Spinal cord (tissue), 10 donors: ENCODE results near the gene NAA80. TPM values are rescaled to one million over a fixed set of nuclear protein-coding genes. Genes with fewer than 3 reads are reported as not detected.
"Not testable (repeated sequence)": the region's sequence is repeated elsewhere in the genome, so short reads cannot be mapped to it uniquely, and the experiment has no call there.

ENCODE experiments used
- DNase-seq, 6 donors: peaks; one replicate each; pipeline versions ENCODE4 v3.0.0 to v3.0.0-alpha.2; 2013 to 2015; ENCODE audit warnings: low spot score in 6 of 6, low read depth in 4 of 6
- H3K27ac ChIP-seq: one replicate; pipeline ENCODE4 v1.5.1; 2013; ENCODE audit warnings: low read depth, low read length, control low read depth
- H3K27me3 ChIP-seq: one replicate; pipeline ENCODE4 v1.6.1; 2013; ENCODE audit warnings: low read length; ENCODE audit not compliant: control insufficient read depth, insufficient read depth
- H3K36me3 ChIP-seq: one replicate; pipeline ENCODE4 v1.6.1; 2013; ENCODE audit warnings: low read length; ENCODE audit not compliant: control insufficient read depth, insufficient read depth
- H3K4me1 ChIP-seq: one replicate; pipeline ENCODE4 v1.6.1; 2013; ENCODE audit warnings: low read length; ENCODE audit not compliant: control insufficient read depth, insufficient read depth
- H3K4me3 ChIP-seq: one replicate; pipeline ENCODE4 v1.5.1; 2013; ENCODE audit warnings: low read depth, low read length, control low read depth
- H3K9me3 ChIP-seq: one replicate; pipeline ENCODE4 v1.6.1; 2013; ENCODE audit warnings: low read length; ENCODE audit not compliant: control insufficient read depth, insufficient read depth
- WGBS: methylation state at CpG from one replicate; pipeline ENCODE4 v1.1.5; 2013; ENCODE audit warnings: missing lambda C conversion rate; ENCODE audit not compliant: insufficient coverage; 5-methylcytosine and 5-hydroxymethylcytosine counted together
- polyA plus RNA-seq, 2 donors: library from polyadenylated mRNA; unstranded; fragments of 120-200 nt; gene quantifications; one replicate each; pipeline ENCODE4 v1.2.1, GENCODE V29; 2013; ENCODE audit not compliant: insufficient read length in 2 of 2
- total RNA-seq, 2 donors: library from RNA; depleted of rRNA in 1 of 2; stranded (reverse); fragments of 120-200 nt in 1 of 2; fragments of >200 nt in 1 of 2; gene quantifications; one replicate each; pipeline versions ENCODE4 v1.2.3 to v1.2.4, GENCODE V29; 2013 to 2014
- donor health status: healthy.

The NAA80 gene
- total and polyA plus RNA-seq, 4 donors, result 4.6 to 24.4 (median 13.5) TPM

DNA sequence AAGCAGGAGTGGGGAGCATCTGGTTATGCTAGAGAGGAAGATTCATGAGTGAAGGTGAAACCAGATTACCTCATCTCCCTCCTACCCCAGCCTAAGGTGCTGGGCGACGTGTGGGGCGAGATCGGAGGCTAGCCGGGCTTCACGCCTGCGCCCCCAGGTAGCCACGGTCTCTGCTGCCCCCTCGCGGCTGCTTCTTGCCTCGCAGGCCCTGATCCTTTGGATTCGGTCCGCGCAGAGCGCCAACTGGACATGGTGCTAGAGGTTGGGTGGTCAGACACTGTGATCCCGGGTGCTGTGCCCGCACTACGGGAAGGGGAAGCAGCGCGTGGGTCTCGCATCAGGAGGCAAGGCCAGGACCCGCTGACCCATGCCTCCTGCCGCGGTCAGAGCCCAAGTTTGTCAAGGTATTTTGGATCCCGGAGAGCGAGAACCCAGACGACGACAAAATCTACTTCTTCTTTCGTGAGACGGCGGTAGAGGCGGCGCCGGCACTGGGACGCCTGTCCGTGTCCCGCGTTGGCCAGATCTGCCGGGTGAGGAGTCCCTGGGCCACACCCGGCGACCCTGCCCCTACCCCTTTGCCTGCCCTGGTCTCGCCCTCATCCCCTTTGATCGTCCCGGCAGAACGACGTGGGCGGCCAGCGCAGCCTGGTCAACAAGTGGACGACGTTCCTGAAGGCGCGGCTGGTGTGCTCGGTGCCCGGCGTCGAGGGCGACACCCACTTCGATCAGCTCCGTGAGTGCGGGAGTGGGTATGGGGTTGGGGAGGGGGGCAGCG, 26.1 kb downstream of the NAA80 start:
- peak overlapping the region; percentile 42 for H3K4me3 ChIP-seq
- peaks cover 43% of the 10 kb centered on the region for H3K27me3 ChIP-seq
- peaks cover 34% of the 10 kb centered on the region for H3K36me3 ChIP-seq
- peaks cover 68% of the 10 kb centered on the region for H3K4me1 ChIP-seq
- 6% methylated on average over 59 of the region's 61 CpGs for WGBS
- no peaks in the 10 kb centered on the region for H3K9me3 ChIP-seq
- DNase-seq, result peak in 5 of 6 donors; percentile 63 to 92 (median 71)
- H3K27ac ChIP-seq, result peak overlapping the region; percentile 64

DNA sequence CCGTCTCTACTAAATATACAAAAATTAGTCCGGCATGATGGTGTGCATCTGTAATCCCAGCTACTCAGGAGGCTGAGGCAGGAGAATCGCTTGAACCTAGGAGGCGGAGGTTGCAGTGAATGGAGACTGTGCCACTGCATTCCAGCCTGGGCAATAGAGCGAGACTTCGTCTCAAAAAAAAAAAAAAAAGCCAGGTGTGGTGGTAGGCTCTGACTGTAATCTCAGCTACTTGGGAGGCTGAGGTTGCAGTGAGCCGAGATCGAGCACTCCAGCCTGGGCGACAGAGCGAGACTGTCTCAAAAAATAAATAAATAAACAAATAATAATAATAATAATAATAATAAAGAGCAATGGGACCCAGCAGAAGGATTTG, 26.7 kb downstream of the NAA80 start:
- peaks cover 74% of the 10 kb centered on the region for H3K4me1 ChIP-seq
- H3K36me3 ChIP-seq, result peaks cover 34% of the 10 kb centered on the region
- DNase-seq, H3K9me3 ChIP-seq, H3K4me3 ChIP-seq, H3K27ac ChIP-seq: not testable (repeated sequence)
- WGBS, result 89% methylated on average over 4 of the region's 10 CpGs
- H3K27me3 ChIP-seq, result peaks cover 43% of the 10 kb centered on the region

DNA sequence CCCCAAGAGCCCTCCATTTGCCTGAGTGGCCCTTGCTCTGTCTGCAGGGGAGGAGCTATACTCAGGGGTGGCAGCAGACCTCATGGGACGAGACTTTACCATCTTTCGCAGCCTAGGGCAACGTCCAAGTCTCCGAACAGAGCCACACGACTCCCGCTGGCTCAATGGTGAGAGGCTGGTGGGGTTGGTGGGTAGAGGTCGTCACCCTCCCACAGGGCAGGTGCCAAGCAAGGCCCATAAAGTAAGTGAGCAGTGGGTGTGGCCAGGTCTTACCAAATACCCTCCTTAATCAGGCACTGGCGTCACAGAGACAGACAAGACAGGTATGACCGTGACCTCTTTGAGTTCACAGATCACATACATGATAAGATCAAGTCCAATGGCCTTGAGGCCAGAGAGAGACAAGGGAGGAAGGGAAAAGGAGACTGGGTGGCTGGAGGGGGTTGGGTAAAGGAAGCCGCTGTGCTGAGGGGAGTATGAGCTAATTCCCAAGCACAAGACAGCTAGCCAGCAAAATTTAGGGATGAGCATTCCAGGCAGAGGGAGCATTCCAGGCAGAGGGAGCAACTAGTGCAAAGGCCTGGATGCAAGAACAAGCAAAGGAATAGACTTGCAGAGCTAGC, 27.8 kb downstream of the NAA80 start:
- WGBS, result 87% methylated on average over 7 of the region's 10 CpGs
- Histone ChIP-seq H3K27ac (no peak overlapping the region), H3K36me3 (peaks cover 29% of the 10 kb centered on the region), H3K4me3 (peak overlapping the region; percentile 56), H3K27me3 (peaks cover 35% of the 10 kb centered on the region), H3K9me3 (no peaks in the 10 kb centered on the region), H3K4me1 (peaks cover 82% of the 10 kb centered on the region)
- no peak for DNase-seq

DNA sequence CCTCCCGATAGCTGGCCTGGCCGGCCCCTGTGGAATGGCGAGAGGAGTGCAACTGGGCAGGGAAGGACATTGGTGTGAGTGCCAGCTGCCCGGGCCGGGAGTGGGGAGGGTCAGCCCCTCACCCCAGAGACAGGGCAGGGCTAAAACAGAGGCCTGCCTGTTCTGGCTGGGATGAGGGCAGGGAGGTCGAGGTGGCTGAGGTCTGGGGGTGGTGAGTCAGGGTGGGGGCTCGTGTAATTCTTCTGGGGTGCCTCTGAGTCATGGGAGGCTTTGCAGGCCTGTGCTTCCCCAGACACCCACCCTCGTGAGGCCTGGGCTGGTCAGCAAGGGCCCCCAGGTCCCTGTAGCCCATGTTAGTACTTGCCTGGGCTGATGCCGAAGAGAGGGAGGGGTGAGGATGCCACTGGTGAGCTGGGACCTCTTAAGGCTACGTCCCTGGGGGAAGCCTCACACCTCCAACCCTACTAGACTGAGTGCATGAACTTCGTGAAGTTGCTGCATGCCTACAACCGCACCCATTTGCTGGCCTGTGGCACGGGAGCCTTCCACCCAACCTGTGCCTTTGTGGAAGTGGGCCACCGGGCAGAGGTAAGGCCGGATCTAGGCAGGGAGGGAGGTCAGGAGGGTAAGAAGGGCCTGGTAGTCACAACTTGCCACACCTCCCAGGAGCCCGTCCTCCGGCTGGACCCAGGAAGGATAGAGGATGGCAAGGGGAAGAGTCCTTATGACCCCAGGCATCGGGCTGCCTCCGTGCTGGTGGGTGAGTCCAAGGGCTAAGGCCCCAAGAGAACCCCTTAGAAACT, 28.6 kb downstream of the NAA80 start:
- no peaks in the 10 kb centered on the region for H3K9me3 ChIP-seq
- peak overlapping the region; percentile 56 for H3K4me3 ChIP-seq
- 78% methylated on average over 10 of the region's 19 CpGs for WGBS
- H3K27ac ChIP-seq, result peak overlapping the region; percentile 95
- H3K27me3 ChIP-seq, result peaks cover 27% of the 10 kb centered on the region
- H3K36me3 ChIP-seq, result peaks cover 21% of the 10 kb centered on the region
- no peak for DNase-seq
- H3K4me1 ChIP-seq, result peaks cover 89% of the 10 kb centered on the region

DNA sequence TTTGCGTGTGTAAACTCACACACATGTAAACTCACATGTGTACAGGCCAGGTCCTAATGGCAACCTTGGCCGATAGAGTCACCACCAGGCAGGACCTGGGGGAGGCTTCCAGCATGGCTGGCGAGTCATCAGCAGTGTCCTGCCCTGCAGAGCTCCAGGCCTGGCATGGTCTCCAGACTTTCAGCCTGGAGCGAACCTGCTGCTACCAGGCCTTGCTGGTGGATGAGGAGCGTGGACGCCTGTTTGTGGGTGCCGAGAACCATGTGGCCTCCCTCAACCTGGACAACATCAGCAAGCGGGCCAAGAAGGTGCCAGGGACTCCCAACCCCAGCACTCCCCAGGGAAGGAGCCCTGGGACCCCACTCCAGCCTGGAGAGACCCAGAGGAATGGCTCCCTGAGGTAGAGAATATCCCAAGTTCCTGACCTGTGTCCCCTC, 29.2 kb downstream of the NAA80 start:
- Histone ChIP-seq H3K9me3 (no peaks in the 10 kb centered on the region), H3K4me3 (peak overlapping the region; percentile 56), H3K27ac (peak overlapping the region; percentile 95), H3K27me3 (peaks cover 21% of the 10 kb centered on the region), H3K36me3 (peaks cover 16% of the 10 kb centered on the region), H3K4me1 (peaks cover 89% of the 10 kb centered on the region)
- no peak for DNase-seq
- WGBS, result 96% methylated on average over 6 of the region's 8 CpGs

DNA sequence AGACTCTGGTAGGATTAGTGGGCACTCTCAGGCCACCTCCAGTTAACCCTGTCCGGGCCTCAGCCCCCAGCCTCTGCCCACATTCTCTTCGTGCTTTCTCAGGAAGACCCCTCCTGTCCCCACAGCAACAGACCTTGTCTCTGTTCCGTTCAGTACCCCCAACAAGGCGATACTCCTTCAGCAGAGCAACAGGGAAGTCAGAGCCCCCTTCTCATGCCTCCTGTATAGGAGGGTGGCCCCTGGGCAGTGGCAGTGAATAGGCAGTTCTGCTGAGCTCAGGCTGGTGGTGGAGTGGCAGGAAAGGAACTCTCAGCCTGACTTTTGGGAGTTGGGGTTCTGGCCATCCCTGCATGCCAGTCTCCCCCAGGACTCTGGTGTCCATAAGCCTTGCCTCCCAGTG, 29.7 kb downstream of the NAA80 start:
- Histone ChIP-seq H3K4me1 (peaks cover 89% of the 10 kb centered on the region), H3K27ac (peak overlapping the region; percentile 95), H3K9me3 (no peaks in the 10 kb centered on the region), H3K4me3 (peak overlapping the region; percentile 56), H3K36me3 (peaks cover 16% of the 10 kb centered on the region), H3K27me3 (peaks cover 16% of the 10 kb centered on the region)
- no peak for DNase-seq
- WGBS, result 13% methylated on average over 2 of the region's 4 CpGs

DNA sequence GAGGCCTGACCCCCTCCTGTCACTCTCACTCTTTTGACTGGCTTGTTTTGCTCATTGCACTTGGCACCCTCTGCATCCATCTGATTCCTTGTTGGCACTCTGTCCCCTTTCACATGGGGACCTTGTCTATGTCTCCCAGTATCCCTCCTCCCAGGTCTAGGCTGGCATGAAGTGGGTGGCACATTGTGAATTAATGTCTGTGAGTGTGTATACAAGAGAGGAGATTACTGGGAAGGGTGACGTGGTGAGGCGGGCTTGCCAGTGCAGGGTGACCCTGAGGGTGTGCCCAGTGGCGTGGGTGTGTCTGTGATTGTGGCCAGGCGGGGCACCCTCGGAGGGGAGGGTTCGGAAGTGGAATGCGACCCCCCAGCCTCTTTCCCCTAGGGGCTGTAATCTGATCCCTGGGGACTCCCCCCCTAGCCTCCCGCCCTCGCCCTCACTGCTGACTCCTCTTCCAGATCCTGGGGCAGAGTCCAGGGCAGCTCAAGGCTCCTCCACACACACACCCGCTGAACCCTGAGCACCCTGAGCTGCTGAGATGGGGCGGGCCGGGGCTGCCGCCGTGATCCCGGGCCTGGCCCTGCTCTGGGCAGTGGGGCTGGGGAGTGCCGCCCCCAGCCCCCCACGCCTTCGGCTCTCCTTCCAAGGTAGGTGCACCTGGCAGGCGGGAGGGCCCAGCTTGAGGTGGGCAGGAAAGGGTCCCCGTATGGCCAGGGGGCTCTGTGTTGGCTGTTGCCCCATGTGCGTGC, 30.3 kb downstream of the NAA80 start, which contains the start of gene SEMA3B:
Gene SEMA3B (plus strand): TSS at position 445 of the 749 bp plus-strand sequence. CDS start 94 bp downstream, at position 539.
- Histone ChIP-seq H3K27ac (peak within 1 kb of the TSS; percentile 95), H3K4me3 (peak within 1 kb of the TSS; percentile 56), H3K4me1 (peaks cover 89% of the 10 kb centered on the region), H3K9me3 (no peaks in the 10 kb centered on the region), H3K36me3 (peaks cover 16% of the 10 kb centered on the region), H3K27me3 (peaks cover 10% of the 10 kb centered on the region)
- WGBS, result 46% methylated on average over 14 of the region's 21 CpGs
- DNase-seq, result peak in 1 of 6 donors; percentile 74

DNA sequence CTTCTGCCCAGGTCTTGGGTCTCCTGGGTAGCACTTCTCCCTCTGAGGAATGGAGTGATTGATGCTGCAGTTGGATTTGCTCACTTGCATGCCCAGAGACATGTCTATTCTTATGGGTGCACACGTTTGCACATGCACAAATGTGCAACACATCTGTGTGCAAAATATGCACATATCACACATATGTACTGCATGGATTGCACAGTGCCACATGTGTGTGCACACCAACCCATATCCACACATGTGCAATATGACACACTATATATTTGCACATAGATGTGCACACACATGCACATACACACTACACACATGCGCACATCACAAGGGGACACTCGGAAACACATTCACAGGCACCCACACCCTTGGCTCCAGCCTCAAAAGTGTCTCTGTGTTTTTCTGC, 30.9 kb downstream of the NAA80 start:
- 64% methylated on average over 3 of the region's 3 CpGs for WGBS

More for the DNA sequence above, 30.9 kb downstream of the NAA80 start:
- peaks cover 4% of the 10 kb centered on the region for H3K27me3 ChIP-seq
- peak overlapping the region; percentile 56 for H3K4me3 ChIP-seq
- no peak for DNase-seq
- H3K4me1 ChIP-seq, result peaks cover 89% of the 10 kb centered on the region
- H3K36me3 ChIP-seq, result peaks cover 14% of the 10 kb centered on the region
- no peaks in the 10 kb centered on the region for H3K9me3 ChIP-seq
- peak overlapping the region; percentile 95 for H3K27ac ChIP-seq
